Uterus (tissue), 2 donors: ENCODE data around the gene NFILZ.

Experiments used
- POLR2A ChIP-seq, 2 donors: fragments of 450-650 bp; IDR thresholded peaks; one replicate each; pipeline ENCODE4 v1.6.1; 2016; ENCODE audit warnings: antibody characterized with exemption in 2 of 2, mild to moderate bottlenecking in 1 of 2, moderate library complexity in 1 of 2
- TF ChIP-seq, protein P1 (sequence below), 4 experiments: fragments of 200-600 bp in 2 of 4; fragments of 450-650 bp in 2 of 4; sonication (generic) in 2 of 4; IDR thresholded peaks; one replicate each; pipeline ENCODE4 v1.5.1; 2016 to 2019; ENCODE audit warnings: antibody characterized with exemption in 4 of 4, mild to moderate bottlenecking in 2 of 4, moderate library complexity in 1 of 4

DNA sequence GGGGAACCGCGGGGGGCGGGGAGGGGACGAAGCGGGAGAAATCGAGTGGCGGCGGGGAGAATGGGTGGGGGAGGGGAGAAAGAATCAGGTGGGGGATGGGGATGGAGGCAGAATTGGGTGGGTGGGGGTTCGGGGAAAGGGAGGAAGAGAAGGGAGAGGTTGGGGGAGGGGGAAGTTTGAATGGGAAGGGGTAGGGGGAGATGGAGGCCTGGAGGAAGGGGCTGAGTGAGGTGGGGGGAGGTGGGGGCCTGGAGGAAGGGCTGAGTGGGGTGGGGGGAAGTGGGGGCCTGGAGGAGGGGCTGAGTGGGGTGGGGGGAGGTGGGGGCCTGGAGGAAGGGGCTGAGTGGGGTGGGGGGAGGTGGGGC, 19.5 kb upstream of the NFILZ start:
- TF ChIP-seq, protein P1, sequence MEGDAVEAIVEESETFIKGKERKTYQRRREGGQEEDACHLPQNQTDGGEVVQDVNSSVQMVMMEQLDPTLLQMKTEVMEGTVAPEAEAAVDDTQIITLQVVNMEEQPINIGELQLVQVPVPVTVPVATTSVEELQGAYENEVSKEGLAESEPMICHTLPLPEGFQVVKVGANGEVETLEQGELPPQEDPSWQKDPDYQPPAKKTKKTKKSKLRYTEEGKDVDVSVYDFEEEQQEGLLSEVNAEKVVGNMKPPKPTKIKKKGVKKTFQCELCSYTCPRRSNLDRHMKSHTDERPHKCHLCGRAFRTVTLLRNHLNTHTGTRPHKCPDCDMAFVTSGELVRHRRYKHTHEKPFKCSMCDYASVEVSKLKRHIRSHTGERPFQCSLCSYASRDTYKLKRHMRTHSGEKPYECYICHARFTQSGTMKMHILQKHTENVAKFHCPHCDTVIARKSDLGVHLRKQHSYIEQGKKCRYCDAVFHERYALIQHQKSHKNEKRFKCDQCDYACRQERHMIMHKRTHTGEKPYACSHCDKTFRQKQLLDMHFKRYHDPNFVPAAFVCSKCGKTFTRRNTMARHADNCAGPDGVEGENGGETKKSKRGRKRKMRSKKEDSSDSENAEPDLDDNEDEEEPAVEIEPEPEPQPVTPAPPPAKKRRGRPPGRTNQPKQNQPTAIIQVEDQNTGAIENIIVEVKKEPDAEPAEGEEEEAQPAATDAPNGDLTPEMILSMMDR (IDR thresholded peaks at IDR 0.05), result no peak
- no peak for TF ChIP-seq POLR2A (IDR thresholded peaks at IDR 0.05)
